Activated CD4-positive, alpha-beta T cell treated with anti-CD3 and anti-CD28 coated beads, Interleukin-2, amount 10 ng/mL, durations not matched to agents 7 days and 5 days (primary cell): ENCODE measurements around the gene CCDC28A. TPM values are rescaled to one million over a fixed set of nuclear protein-coding genes. Genes with fewer than 3 reads are reported as not detected.
A peak's percentile ranks its signal among the peaks of the same experiment; 100 is the strongest.

Source experiments
- CTCF ChIA-PET: fragments of 350-600 bp; sonication (Branson Sonifier 250); formaldehyde crosslinking; loops from one replicate; lab custom pipeline; 2021; ENCODE audit warnings: antibody characterized with exemption; lab: Charles Lee
- POLR2A ChIA-PET: fragments of 350-600 bp; sonication (Branson Sonifier 250); formaldehyde crosslinking; loops from one replicate; lab custom pipeline; 2021; ENCODE audit warnings: antibody characterized with exemption; lab: Charles Lee
- DNase-seq: peaks from one replicate; pipeline ENCODE4 v3.0.0-alpha.2; 2020
- H3K27ac Mint-ChIP-seq: one replicate; pipeline ENCODE4 v1.8.0; 2021; ENCODE audit warnings: mild to moderate bottlenecking, moderate library complexity, mixed read lengths
- H3K27me3 Mint-ChIP-seq: one replicate; pipeline ENCODE4 v1.8.0; 2021; ENCODE audit warnings: mixed read lengths
- H3K36me3 Mint-ChIP-seq: one replicate; pipeline ENCODE4 v1.8.0; 2021; ENCODE audit warnings: low read depth, mixed read lengths
- H3K4me1 Mint-ChIP-seq: one replicate; pipeline ENCODE4 v1.8.0; 2021; ENCODE audit warnings: mixed read lengths
- H3K4me3 Mint-ChIP-seq: one replicate; pipeline ENCODE4 v1.8.0; 2021; ENCODE audit warnings: mild to moderate bottlenecking, moderate library complexity, mixed read lengths
- H3K9me3 Mint-ChIP-seq: one replicate; pipeline ENCODE4 v1.8.0; 2021; ENCODE audit warnings: mixed read lengths
- total RNA-seq, 2 experiments: library from RNA; stranded (reverse); gene quantifications; one replicate each; pipeline ENCODE4 v1.2.3, GENCODE V29; 2021

Gene CCDC28A
- total RNA-seq, 2 experiments from 2014 or later: 22.5 to 27.3 TPM

- ChIA-PET CTCF (interaction anchor here (0.6 kb wide), 1 partner anchor 26 kb away, joined by 5 read pairs; no protein-coding TSS in a partner anchor), POLR2A (no interaction called here)
- Mint-ChIP-seq H3K4me1 (peaks cover 22% of the 10 kb centered on the region), H3K4me3 (no peak overlapping the region), H3K36me3 (no peaks in the 10 kb centered on the region), H3K27ac (no peak overlapping the region), H3K9me3 (no peaks in the 10 kb centered on the region), H3K27me3 (no peaks in the 10 kb centered on the region)
- DNase-seq: no peak
Observed at GRCh38 chr6:138769102-138769676, 4.4 kb upstream of the CCDC28A start.

- Mint-ChIP-seq H3K27ac (peak overlapping the region; percentile 100), H3K9me3 (no peaks in the 10 kb centered on the region), H3K4me1 (peaks cover 30% of the 10 kb centered on the region), H3K36me3 (no peaks in the 10 kb centered on the region), H3K4me3 (peak overlapping the region; percentile 99), H3K27me3 (no peaks in the 10 kb centered on the region)
- ChIA-PET CTCF (interaction anchor here (0.6 to 2.3 kb wide), 6 partner anchors 12 to 1816 kb away, joined by 3 to 6 read pairs (median 3); no protein-coding TSS in a partner anchor), POLR2A (interaction anchor here (0.6 kb wide), 1 partner anchor 155 kb away, joined by 3 read pairs; no protein-coding TSS in a partner anchor)
- DNase-seq: no peak
Observed at GRCh38 chr6:138772596-138773176, 883 bp upstream of the CCDC28A start.

GRCh38 chr6:138774370-138774769 is 801 bp downstream of the CCDC28A start:
- Mint-ChIP-seq H3K27me3 (no peaks in the 10 kb centered on the region), H3K27ac (peak overlapping the region; percentile 100), H3K4me1 (peaks cover 27% of the 10 kb centered on the region), H3K9me3 (no peaks in the 10 kb centered on the region), H3K36me3 (no peaks in the 10 kb centered on the region), H3K4me3 (peak overlapping the region; percentile 99)
- POLR2A ChIA-PET: no interaction called here
- no peak for DNase-seq
- CTCF ChIA-PET: interaction anchor here (1.1 to 2.3 kb wide), 2 partner anchors 11 to 16 kb away, joined by 3 to 6 read pairs; no protein-coding TSS in a partner anchor

- DNase-seq: no peak
- no peaks in the 10 kb centered on the region for H3K27me3 Mint-ChIP-seq
- ChIA-PET CTCF (no interaction called here), POLR2A (no interaction called here)
- H3K9me3 Mint-ChIP-seq: no peaks in the 10 kb centered on the region
- H3K27ac Mint-ChIP-seq: no peak overlapping the region
- no peak overlapping the region for H3K4me3 Mint-ChIP-seq
- H3K4me1 Mint-ChIP-seq: peaks cover 26% of the 10 kb centered on the region
- H3K36me3 Mint-ChIP-seq: peaks cover 2% of the 10 kb centered on the region
Observed at GRCh38 chr6:138776659-138777058, 3.1 kb downstream of the CCDC28A start.

GRCh38 chr6:138778331-138778730 is 4.8 kb downstream of the CCDC28A start:
- no peaks in the 10 kb centered on the region for H3K27me3 Mint-ChIP-seq
- peaks cover 8% of the 10 kb centered on the region for H3K36me3 Mint-ChIP-seq
- no peak overlapping the region for H3K4me3 Mint-ChIP-seq
- DNase-seq: no peak
- ChIA-PET CTCF (no interaction called here), POLR2A (no interaction called here)
- no peaks in the 10 kb centered on the region for H3K9me3 Mint-ChIP-seq
- H3K4me1 Mint-ChIP-seq: peaks cover 12% of the 10 kb centered on the region
- H3K27ac Mint-ChIP-seq: no peak overlapping the region

- Mint-ChIP-seq H3K4me3 (no peak overlapping the region), H3K36me3 (peaks cover 11% of the 10 kb centered on the region), H3K27ac (no peak overlapping the region), H3K4me1 (peaks cover 5% of the 10 kb centered on the region), H3K9me3 (no peaks in the 10 kb centered on the region), H3K27me3 (no peaks in the 10 kb centered on the region)
- no peak for DNase-seq
- CTCF ChIA-PET: interaction anchor here (1.0 to 1.4 kb wide), 2 partner anchors 9 to 143 kb away, joined by 3 to 4 read pairs; partner anchors contain the start of gene CCDC28A
- POLR2A ChIA-PET: no interaction called here
Observed at GRCh38 chr6:138782243-138782642, 8.7 kb downstream of the CCDC28A start.

GRCh38 chr6:138785079-138785478 is 11.5 kb downstream of the CCDC28A start:
- no peak overlapping the region for H3K4me3 Mint-ChIP-seq
- no peak overlapping the region for H3K27ac Mint-ChIP-seq
- ChIA-PET POLR2A (no interaction called here), CTCF (interaction anchor here (2.5 kb wide), 1 partner anchor 11 kb away, joined by 6 read pairs; the partner anchor contains the start of gene CCDC28A)
- no peak for DNase-seq
- peaks cover 5% of the 10 kb centered on the region for H3K4me1 Mint-ChIP-seq
- peaks cover 13% of the 10 kb centered on the region for H3K36me3 Mint-ChIP-seq
- H3K27me3 Mint-ChIP-seq: no peaks in the 10 kb centered on the region
- no peaks in the 10 kb centered on the region for H3K9me3 Mint-ChIP-seq

DNA sequence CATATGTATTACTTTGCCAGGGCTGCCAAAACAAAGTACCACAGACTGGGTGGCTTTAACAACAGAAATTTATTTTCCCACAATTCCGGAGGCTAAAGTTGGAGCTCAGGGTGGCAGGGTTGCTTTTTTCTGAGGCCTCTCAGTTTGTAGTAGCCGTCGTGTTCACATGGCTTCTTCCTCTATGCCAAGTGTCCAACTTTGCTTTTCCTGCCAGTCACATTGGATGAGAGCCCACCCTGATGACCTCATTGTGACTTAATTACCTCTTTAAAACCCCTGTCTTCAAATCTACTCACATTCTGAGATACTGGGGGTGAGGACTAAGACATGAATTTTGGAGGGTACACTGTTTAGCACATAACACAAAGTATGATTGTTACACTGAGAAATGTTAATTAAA is 12.4 kb downstream of the CCDC28A start:
- peaks cover 14% of the 10 kb centered on the region for H3K36me3 Mint-ChIP-seq
- no peaks in the 10 kb centered on the region for H3K9me3 Mint-ChIP-seq
- no peak overlapping the region for H3K27ac Mint-ChIP-seq
- ChIA-PET POLR2A (no interaction called here), CTCF (interaction anchor here (2.5 kb wide), 1 partner anchor 12 kb away, joined by 6 read pairs; the partner anchor contains the start of gene CCDC28A)
- peaks cover 5% of the 10 kb centered on the region for H3K4me1 Mint-ChIP-seq
- no peaks in the 10 kb centered on the region for H3K27me3 Mint-ChIP-seq
- no peak overlapping the region for H3K4me3 Mint-ChIP-seq
- DNase-seq: no peak

- ChIA-PET POLR2A (no interaction called here), CTCF (interaction anchor here (0.6 kb wide), 1 partner anchor 471 kb away, joined by 4 read pairs; no protein-coding TSS in a partner anchor)
- Mint-ChIP-seq H3K4me3 (no peak overlapping the region), H3K4me1 (peaks cover 5% of the 10 kb centered on the region), H3K36me3 (peaks cover 18% of the 10 kb centered on the region), H3K27ac (no peak overlapping the region), H3K27me3 (no peaks in the 10 kb centered on the region), H3K9me3 (no peaks in the 10 kb centered on the region)
- no peak for DNase-seq
Observed at GRCh38 chr6:138787138-138787537, 13.6 kb downstream of the CCDC28A start.

- H3K4me3 Mint-ChIP-seq: no peak within 1 kb of the TSS
- ChIA-PET POLR2A (no interaction called here), CTCF (no interaction called here)
- no peak for DNase-seq
- no peak within 1 kb of the TSS for H3K27ac Mint-ChIP-seq
- H3K27me3 Mint-ChIP-seq: peaks cover 11% of the 10 kb centered on the region
- no peaks in the 10 kb centered on the region for H3K9me3 Mint-ChIP-seq
- H3K4me1 Mint-ChIP-seq: no peaks in the 10 kb centered on the region
- H3K36me3 Mint-ChIP-seq: peaks cover 6% of the 10 kb centered on the region
Observed at GRCh38 chr6:138795809-138796603, 22.4 kb downstream of the CCDC28A start, which contains the start of gene ECT2L. TSS of gene ECT2L (plus strand) at chr6:138796087. CDS start at chr6:138813275, 17,188 bp downstream.

GRCh38 chr6:138796771-138797170 is 23.2 kb downstream of the CCDC28A start:
- no peak overlapping the region for H3K4me3 Mint-ChIP-seq
- H3K27me3 Mint-ChIP-seq: peaks cover 11% of the 10 kb centered on the region
- H3K9me3 Mint-ChIP-seq: no peaks in the 10 kb centered on the region
- ChIA-PET POLR2A (no interaction called here), CTCF (no interaction called here)
- no peaks in the 10 kb centered on the region for H3K4me1 Mint-ChIP-seq
- no peak for DNase-seq
- no peak overlapping the region for H3K27ac Mint-ChIP-seq
- peaks cover 1% of the 10 kb centered on the region for H3K36me3 Mint-ChIP-seq

- POLR2A ChIA-PET: interaction anchor here (0.5 kb wide), 1 partner anchor 766 kb away, joined by 3 read pairs; no protein-coding TSS in a partner anchor
Observed at GRCh38 chr6:138797806-138798446, 24.4 kb downstream of the CCDC28A start.

More at GRCh38 chr6:138797806-138798446, 24.4 kb downstream of the CCDC28A start:
- H3K27ac Mint-ChIP-seq: no peak overlapping the region
- CTCF ChIA-PET: no interaction called here
- no peak overlapping the region for H3K4me3 Mint-ChIP-seq
- H3K36me3 Mint-ChIP-seq: no peaks in the 10 kb centered on the region
- H3K27me3 Mint-ChIP-seq: peaks cover 11% of the 10 kb centered on the region
- H3K9me3 Mint-ChIP-seq: no peaks in the 10 kb centered on the region
- H3K4me1 Mint-ChIP-seq: no peaks in the 10 kb centered on the region
- DNase-seq: no peak
